Muscle of leg (tissue), 11 donors: ENCODE results near the gene KRT72. TPM values are rescaled to one million over a fixed set of nuclear protein-coding genes. Genes with fewer than 3 reads are reported as not detected.

Experiments used
- DNase-seq: peaks from one replicate; pipeline ENCODE4 v3.0.0; 2013
- H3K27ac ChIP-seq: one replicate; pipeline ENCODE4 v1.5.1; 2013; ENCODE audit warnings: mild to moderate bottlenecking, low read length, control low read depth
- H3K27me3 ChIP-seq: one replicate; pipeline ENCODE4 v1.6.1; 2013; ENCODE audit warnings: low read length; ENCODE audit not compliant: control insufficient read depth, insufficient read depth
- H3K36me3 ChIP-seq: one replicate; pipeline ENCODE4 v1.6.1; 2013; ENCODE audit warnings: low read length; ENCODE audit not compliant: control insufficient read depth, insufficient read depth
- H3K4me1 ChIP-seq: one replicate; pipeline ENCODE4 v1.6.1; 2013; ENCODE audit warnings: low read length; ENCODE audit not compliant: control insufficient read depth, insufficient read depth
- H3K4me3 ChIP-seq: one replicate; pipeline ENCODE4 v1.5.1; 2013; ENCODE audit warnings: low read length, control low read depth
- H3K9me3 ChIP-seq: replicated peaks from 2 replicates; pipeline ENCODE4 v1.6.1; 2013; ENCODE audit warnings: low read depth, low read length; ENCODE audit not compliant: control insufficient read depth
- WGBS: methylation state at CpG from one replicate; pipeline ENCODE4 v1.1.5; 2013; ENCODE audit warnings: missing lambda C conversion rate; ENCODE audit not compliant: insufficient coverage; 5-methylcytosine and 5-hydroxymethylcytosine counted together
- polyA plus RNA-seq, 8 donors: library from polyadenylated mRNA; unstranded; fragments of 120-200 nt; gene quantifications; one replicate each; pipeline versions ENCODE4 v1.2.1 to v1.2.3, GENCODE V29; 2013; ENCODE audit warnings: inconsistent platforms in 1 of 8, low replicate concordance in 1 of 8; ENCODE audit not compliant: insufficient read length in 8 of 8, insufficient read depth in 1 of 8
- total RNA-seq: library from RNA; stranded (reverse); fragments of 120-200 nt; gene quantifications from one replicate; pipeline ENCODE4 v1.2.4, GENCODE V29; 2013

The KRT72 gene
- total and polyA plus RNA-seq, 9 donors = not detected

DNA sequence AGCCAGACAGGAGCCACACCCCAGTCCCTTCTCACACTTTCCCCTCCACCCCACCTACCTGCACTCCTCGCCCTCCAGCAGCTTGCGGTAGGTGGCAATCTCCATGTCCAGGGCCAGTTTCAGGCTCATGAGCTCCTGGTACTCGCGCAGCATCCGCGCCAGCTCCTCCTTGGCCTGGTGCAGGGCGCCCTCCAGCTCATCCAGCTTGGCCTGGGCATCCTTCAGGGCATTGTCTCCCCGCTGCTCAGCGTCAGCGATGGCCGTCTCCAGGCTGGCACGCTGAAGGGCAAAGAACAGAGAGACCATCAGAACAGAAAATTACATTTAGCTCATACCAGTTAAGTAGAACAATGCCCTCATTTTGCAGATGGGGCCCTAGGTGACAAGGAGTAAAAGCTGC lies 33.2 kb downstream of the KRT72 start:
- Histone ChIP-seq H3K27ac (no peak overlapping the region), H3K4me1 (no peaks in the 10 kb centered on the region), H3K36me3 (no peaks in the 10 kb centered on the region), H3K9me3 (no peaks in the 10 kb centered on the region), H3K27me3 (peaks cover 17% of the 10 kb centered on the region), H3K4me3 (no peak overlapping the region)
- WGBS = 90% methylated on average over 8 of the region's 12 CpGs
- no peak for DNase-seq

DNA sequence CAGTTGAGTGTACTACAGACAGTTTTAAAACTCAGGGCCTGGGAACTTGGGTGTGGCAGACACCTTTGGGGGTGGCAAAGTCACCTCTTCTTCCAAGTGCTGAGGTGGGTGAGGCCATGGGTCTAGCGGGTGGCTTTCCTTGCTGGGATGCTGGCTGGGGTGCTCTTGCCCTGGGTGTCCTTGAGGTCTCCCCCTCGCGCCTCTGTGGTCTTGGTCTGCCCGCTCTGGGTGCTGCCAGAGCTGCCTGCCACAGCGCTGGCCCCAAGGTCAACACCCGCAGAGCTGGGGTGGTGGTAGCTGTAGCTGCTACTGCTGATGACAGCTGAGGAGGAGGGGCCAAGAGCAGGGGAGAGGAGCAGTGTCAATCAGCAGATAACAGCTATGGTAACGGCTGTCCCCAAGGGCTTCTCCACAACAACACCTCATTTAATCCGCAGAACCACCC lies 34.4 kb downstream of the KRT72 start:
- Histone ChIP-seq H3K27me3 (peaks cover 17% of the 10 kb centered on the region), H3K36me3 (no peaks in the 10 kb centered on the region), H3K27ac (no peak overlapping the region), H3K9me3 (no peaks in the 10 kb centered on the region), H3K4me1 (no peaks in the 10 kb centered on the region), H3K4me3 (no peak overlapping the region)
- no CpG with 5 or more reads among the region's 8 CpGs for WGBS
- peak; percentile 7 for DNase-seq

DNA sequence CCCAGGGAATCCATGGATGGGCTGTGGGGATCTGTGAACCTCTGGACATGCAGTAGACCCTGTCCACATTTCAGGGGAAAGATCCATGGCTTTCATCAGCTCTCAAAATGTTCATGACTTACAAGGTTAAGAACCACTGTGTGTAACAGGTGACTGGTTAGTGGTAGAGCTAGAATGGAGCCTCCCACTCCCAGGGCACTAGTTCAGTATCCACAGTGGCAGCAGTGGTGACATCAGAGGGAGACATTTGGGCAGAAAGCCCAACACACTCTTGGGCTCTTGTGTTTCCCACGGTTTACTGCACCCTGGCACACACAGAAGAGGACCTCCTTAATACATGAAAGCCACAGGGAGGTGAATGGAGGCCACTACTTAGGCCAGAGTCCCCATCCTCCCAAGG lies 36.7 kb downstream of the KRT72 start:
- Histone ChIP-seq H3K27ac (no peak overlapping the region), H3K9me3 (no peaks in the 10 kb centered on the region), H3K4me3 (no peak overlapping the region), H3K4me1 (no peaks in the 10 kb centered on the region), H3K27me3 (peaks cover 13% of the 10 kb centered on the region), H3K36me3 (no peaks in the 10 kb centered on the region)
- DNase-seq = no peak
- WGBS = 56% methylated on average over 1 of the region's 1 CpG

DNA sequence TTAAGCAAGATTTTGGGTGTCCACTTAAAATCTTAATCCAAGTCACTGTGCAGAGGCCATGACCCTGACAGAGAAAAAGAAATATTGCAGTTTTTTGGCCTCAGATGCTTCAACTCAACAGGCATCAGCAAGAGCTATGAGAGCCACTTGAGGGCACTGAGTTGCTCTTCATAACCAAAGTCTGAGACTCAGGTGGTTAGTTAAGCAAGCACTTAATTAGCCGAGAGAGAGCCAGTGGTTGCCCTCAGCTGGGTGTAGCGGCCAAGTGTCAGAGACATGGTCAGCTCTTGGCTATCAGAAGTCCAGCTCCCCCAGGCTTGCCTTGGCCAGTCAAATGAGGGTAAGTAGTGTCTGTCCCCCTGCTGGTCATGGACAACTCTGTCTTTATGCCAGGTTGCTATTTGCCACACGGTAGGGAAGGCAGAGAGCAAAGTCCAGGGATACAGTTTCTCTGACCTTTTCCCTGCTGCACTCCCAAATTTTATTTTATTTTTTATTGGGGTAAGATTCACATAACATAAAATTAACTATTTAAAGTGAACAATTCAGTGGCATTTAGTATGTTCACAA lies 39.3 kb downstream of the KRT72 start:
- H3K36me3 ChIP-seq = no peaks in the 10 kb centered on the region
- DNase-seq = no peak
- no peak overlapping the region for H3K27ac ChIP-seq
- H3K27me3 ChIP-seq = peaks cover 11% of the 10 kb centered on the region
- no peaks in the 10 kb centered on the region for H3K9me3 ChIP-seq
- WGBS = 75% methylated on average over 2 of the region's 3 CpGs
- no peak overlapping the region for H3K4me3 ChIP-seq
- peaks cover 16% of the 10 kb centered on the region for H3K4me1 ChIP-seq

DNA sequence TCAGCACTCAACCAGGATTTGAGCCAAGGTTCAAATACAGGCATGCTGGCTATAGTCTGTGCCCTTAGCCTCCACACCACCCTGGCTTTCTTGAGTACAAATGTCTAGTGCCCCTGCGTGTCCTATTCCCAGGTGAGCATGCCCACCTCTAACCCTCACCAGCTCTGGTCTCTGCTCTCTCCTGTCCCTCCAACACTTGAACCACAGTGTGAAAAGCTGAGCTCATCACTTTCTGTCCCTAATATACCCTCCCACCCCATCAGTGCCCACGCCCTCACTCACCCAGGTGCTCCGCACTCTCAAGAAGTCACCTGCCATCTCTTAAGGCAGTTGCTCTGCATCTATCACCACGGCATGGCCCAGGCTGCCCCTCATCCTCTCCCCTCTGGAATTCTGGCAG lies 41.3 kb downstream of the KRT72 start:
- no peak overlapping the region for H3K4me3 ChIP-seq
- WGBS = 82% methylated on average over 4 of the region's 4 CpGs
- no peak overlapping the region for H3K27ac ChIP-seq
- no peak for DNase-seq
- H3K36me3 ChIP-seq = no peaks in the 10 kb centered on the region
- H3K27me3 ChIP-seq = peaks cover 13% of the 10 kb centered on the region
- H3K9me3 ChIP-seq = no peaks in the 10 kb centered on the region
- peaks cover 16% of the 10 kb centered on the region for H3K4me1 ChIP-seq

DNA sequence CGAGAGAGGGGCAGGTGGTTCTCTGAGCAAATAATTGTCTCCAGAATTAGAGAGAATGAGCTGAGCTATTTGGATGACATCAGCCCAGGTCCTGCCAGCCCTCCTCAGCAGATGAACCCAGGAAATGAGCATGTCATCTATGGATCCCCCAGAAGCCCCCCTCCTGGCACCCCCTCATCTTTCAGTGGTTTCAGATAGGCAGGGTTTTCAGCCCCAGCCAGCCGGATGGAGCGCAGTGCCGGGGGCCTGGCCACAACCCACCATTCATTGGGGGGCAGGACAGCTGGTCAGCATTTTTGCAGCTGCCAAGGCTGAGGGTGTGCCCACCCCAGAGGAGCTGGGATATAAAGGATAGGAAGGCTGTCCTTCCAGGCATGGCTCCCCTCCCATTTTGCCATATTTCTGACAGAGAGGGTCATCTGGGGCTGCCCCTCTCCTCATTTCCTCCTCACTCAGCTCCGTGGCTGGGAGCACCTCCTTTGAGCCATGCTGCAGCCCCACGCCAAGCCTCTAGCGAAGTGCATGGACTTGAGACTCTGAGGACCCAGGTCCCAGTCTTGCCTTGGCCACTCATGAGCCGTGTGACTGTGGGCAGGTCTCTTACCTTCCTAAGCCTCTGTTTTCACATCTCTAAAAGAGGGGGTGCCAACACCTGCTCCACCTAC lies 42.4 kb downstream of the KRT72 start:
- Histone ChIP-seq H3K4me1 (peaks cover 16% of the 10 kb centered on the region), H3K4me3 (no peak overlapping the region), H3K27ac (no peak overlapping the region), H3K36me3 (no peaks in the 10 kb centered on the region), H3K27me3 (peaks cover 10% of the 10 kb centered on the region), H3K9me3 (no peaks in the 10 kb centered on the region)
- 43% methylated on average over 4 of the region's 8 CpGs for WGBS
- DNase-seq = peak; percentile 44

DNA sequence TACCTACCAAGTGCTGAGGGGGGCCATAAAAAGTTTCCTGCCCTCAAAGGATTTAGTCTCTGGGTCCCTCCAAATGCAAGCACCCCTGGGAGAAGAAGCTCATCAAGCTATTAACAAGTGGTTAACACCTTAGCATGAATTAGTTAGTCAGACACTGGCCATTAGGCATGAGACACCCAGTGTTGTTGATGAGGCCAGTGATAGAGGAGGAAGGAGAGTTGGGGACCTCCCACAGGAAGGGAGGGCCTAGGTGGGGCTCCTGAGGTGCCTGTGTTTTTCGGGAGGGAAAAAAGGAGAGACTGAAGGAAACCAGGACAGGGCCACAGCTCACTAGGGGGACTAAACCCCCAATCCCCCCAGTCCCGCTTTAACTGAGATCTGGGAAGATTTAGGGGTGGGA lies 43.8 kb downstream of the KRT72 start:
- H3K9me3 ChIP-seq = no peaks in the 10 kb centered on the region
- peaks cover 6% of the 10 kb centered on the region for H3K27me3 ChIP-seq
- H3K4me3 ChIP-seq = no peak overlapping the region
- H3K27ac ChIP-seq = no peak overlapping the region
- peaks cover 16% of the 10 kb centered on the region for H3K4me1 ChIP-seq
- H3K36me3 ChIP-seq = no peaks in the 10 kb centered on the region
- WGBS = no CpG with 5 or more reads among the region's 2 CpGs
- DNase-seq = no peak

DNA sequence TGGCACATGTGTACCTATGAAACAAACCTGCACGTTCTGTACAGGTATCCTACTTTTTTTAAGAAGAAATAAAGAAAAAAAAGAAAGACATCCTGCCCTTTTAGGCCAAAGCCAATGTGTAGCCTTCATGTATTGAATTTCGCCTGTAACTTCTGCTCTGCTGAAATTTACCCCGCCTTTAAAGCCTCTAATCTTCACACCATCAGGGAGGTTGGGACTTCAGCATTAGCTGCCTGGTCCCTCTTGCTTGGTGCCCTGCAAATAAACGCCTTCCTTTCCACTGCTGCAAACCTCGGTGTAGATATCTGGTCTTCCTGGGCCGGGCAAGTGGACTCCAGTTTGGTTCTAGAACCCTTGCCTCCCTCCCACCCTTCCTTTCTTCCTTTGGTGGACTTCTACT lies 45.7 kb downstream of the KRT72 start:
- H3K27ac ChIP-seq = no peak overlapping the region
- no peak for DNase-seq
- no peak overlapping the region for H3K4me3 ChIP-seq
- H3K4me1 ChIP-seq = peaks cover 19% of the 10 kb centered on the region
- no peaks in the 10 kb centered on the region for H3K9me3 ChIP-seq
- WGBS = 58% methylated on average over 4 of the region's 6 CpGs
- no peaks in the 10 kb centered on the region for H3K36me3 ChIP-seq
- peaks cover 4% of the 10 kb centered on the region for H3K27me3 ChIP-seq

DNA sequence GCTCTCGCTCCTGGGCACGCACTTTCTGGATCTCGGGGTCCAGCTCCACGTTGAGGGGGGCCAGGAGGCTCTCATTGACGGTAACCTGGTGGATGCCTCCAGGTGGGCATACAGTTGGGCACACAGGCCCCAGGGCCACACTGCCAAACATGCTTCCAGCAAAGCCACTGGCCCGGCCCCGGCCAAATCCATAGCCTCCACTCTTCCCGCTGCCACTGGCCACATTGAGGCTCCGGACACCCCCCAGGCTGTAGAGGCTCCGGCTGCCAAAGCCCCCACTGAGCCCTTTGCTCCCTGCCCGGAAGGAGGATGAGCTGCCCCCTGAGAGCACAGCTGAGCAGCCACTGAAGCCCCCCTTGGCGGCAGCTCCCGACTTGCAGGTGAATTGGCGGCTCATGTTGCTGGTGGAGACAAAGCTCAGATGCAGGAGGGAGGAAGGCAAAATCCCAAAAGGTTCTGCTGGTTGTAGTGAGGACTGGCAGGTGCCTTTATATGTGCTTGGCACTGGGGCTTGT lies 48.5 kb downstream of the KRT72 start, which contains the start of gene KRT71:
TSS of gene KRT71 (minus strand) at position 465 of the 515 bp plus-strand sequence. CDS start at position 397, 68 bp downstream.
- DNase-seq = no peak
- Histone ChIP-seq H3K27ac (no peak within 1 kb of the TSS), H3K9me3 (no peaks in the 10 kb centered on the region), H3K27me3 (peaks cover 4% of the 10 kb centered on the region), H3K4me1 (peaks cover 6% of the 10 kb centered on the region), H3K36me3 (no peaks in the 10 kb centered on the region), H3K4me3 (no peak within 1 kb of the TSS)
- 75% methylated on average over 14 of the region's 14 CpGs for WGBS

DNA sequence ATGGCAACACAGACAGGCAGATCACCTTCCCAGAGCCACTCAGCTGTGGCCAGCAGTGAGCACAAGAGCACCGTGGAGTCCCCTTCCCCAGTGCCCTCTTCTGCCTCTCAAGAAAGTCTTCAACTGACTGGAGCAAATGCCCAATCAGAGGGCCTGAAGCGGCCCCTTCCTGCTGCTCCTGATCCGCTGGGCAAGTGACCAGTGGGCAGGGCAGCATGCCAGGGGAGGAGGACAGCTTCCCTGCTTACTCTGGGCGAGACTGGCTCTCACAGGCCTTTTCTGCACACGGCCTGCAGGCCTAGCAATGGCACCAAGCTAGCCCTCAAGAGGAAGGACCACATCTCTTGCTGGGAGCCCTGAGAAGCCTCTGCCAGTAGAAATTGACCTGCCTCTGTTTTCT lies 49.2 kb downstream of the KRT72 start:
- no peak overlapping the region for H3K27ac ChIP-seq
- H3K27me3 ChIP-seq = peaks cover 4% of the 10 kb centered on the region
- no peaks in the 10 kb centered on the region for H3K9me3 ChIP-seq
- WGBS = 56% methylated on average over 5 of the region's 5 CpGs
- H3K4me3 ChIP-seq = no peak overlapping the region
- peaks cover 3% of the 10 kb centered on the region for H3K4me1 ChIP-seq
- peak; percentile 23 for DNase-seq
- no peaks in the 10 kb centered on the region for H3K36me3 ChIP-seq
